ENCODE results near the gene INPP5K. TPM values are rescaled to one million over a fixed set of nuclear protein-coding genes. Genes with fewer than 3 reads are reported as not detected.

Gene INPP5K
- total RNA-seq, 1 experiment from 2014 or later, result 26.2 TPM

DNA sequence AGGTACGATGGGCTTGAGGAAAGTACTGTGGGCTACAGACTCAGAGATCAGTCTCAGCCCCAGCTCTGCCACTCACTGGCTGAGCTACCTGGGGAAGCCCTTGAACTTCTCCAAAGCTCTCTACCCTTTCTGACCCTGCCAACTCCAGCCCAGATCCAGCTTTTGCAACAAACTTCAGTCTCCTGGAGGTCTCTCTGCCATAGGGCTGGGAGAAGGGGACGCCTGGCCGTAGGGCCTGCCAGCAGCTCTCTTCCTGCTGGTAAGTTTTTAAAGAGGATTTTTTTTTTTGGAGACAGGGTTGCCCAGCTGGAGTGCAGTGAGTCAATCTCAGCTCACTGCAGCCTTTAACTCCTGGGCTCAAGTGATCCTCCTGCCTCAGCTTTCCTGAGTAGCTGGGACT, 11.5 kb downstream of the INPP5K start:
- Histone ChIP-seq H3K36me3 (ENCODE audit: insufficient read depth, low read length, poor library complexity, severe bottlenecking) (no peaks in the 10 kb centered on the region), H3K9me3 (ENCODE audit: low read depth, low read length, poor library complexity, severe bottlenecking) (no peaks in the 10 kb centered on the region), H3K4me3 (ENCODE audit: low read depth, low read length, poor library complexity, severe bottlenecking) (no peak overlapping the region), H3K27ac (ENCODE audit: low read depth, low read length, poor library complexity, severe bottlenecking) (no peak overlapping the region), H3K27me3 (replicated peaks; ENCODE audit: insufficient read depth, low read depth, low read length, poor library complexity) (no peaks in the 10 kb centered on the region), H3K4me1 (ENCODE audit: insufficient read depth, low read length, poor library complexity, severe bottlenecking) (no peaks in the 10 kb centered on the region)
- no TSS peak for BruUV-seq (replicated peaks)
- intact Hi-C loops (cut with micrococcal nuclease; ENCODE audit: unreplicated experiment), result no loop called here
- TF ChIP-seq EZH2 (IDR thresholded peaks at IDR 0.05; ENCODE audit: borderline replicate concordance, low read depth, low read length, poor library complexity, severe bottlenecking), result no peak
- TF ChIP-seq, protein P1, sequence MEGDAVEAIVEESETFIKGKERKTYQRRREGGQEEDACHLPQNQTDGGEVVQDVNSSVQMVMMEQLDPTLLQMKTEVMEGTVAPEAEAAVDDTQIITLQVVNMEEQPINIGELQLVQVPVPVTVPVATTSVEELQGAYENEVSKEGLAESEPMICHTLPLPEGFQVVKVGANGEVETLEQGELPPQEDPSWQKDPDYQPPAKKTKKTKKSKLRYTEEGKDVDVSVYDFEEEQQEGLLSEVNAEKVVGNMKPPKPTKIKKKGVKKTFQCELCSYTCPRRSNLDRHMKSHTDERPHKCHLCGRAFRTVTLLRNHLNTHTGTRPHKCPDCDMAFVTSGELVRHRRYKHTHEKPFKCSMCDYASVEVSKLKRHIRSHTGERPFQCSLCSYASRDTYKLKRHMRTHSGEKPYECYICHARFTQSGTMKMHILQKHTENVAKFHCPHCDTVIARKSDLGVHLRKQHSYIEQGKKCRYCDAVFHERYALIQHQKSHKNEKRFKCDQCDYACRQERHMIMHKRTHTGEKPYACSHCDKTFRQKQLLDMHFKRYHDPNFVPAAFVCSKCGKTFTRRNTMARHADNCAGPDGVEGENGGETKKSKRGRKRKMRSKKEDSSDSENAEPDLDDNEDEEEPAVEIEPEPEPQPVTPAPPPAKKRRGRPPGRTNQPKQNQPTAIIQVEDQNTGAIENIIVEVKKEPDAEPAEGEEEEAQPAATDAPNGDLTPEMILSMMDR (conservative IDR thresholded peaks at IDR 0.05; ENCODE audit: low read depth, low read length), result no peak
- CTCF ChIA-PET, result interaction anchor here (1.0 kb wide), 1 partner anchor 140 kb away, joined by 3 read pairs; no protein-coding TSS in a partner anchor
- DNase-seq (ENCODE audit: low spot score), result no peak
- POLR2A ChIA-PET (ENCODE audit: low non-redundant PET), result no interaction called here

DNA sequence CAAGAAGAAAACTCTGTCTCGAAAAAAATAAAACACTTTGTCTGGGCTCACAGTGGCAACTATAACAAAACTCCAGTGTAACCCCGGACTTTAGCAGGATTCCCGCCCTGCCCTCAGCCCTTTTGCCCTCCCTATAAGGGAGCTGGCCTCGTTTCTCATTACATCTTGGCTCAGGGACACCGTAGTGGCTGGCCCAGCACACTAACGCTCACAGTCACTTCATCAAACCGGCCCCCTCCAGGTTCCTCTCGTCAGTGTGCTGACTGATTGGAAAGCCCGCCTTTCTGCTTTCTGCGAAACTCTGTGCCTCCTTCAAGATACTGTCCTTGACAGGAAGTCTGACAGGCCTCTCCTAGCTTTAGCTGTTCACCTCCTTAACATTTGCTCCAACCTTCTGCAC, 12.7 kb downstream of the INPP5K start:
- no TSS peak for BruUV-seq (replicated peaks)
- H3K4me1 ChIP-seq (ENCODE audit: insufficient read depth, low read length, poor library complexity, severe bottlenecking), result no peaks in the 10 kb centered on the region
- POLR2A ChIA-PET (ENCODE audit: low non-redundant PET), result interaction anchor here (0.6 kb wide), 1 partner anchor 184 kb away, joined by 12 read pairs; no protein-coding TSS in a partner anchor
- no peaks in the 10 kb centered on the region for H3K27me3 ChIP-seq (replicated peaks; ENCODE audit: insufficient read depth, low read depth, low read length, poor library complexity)
- no peak for DNase-seq (ENCODE audit: low spot score)
- no peaks in the 10 kb centered on the region for H3K9me3 ChIP-seq (ENCODE audit: low read depth, low read length, poor library complexity, severe bottlenecking)
- H3K4me3 ChIP-seq (ENCODE audit: low read depth, low read length, poor library complexity, severe bottlenecking), result no peak overlapping the region
- H3K27ac ChIP-seq (ENCODE audit: low read depth, low read length, poor library complexity, severe bottlenecking), result no peak overlapping the region
- intact Hi-C loops (cut with micrococcal nuclease; ENCODE audit: unreplicated experiment), result no loop called here
- TF ChIP-seq, protein P1 (conservative IDR thresholded peaks at IDR 0.05; ENCODE audit: low read depth, low read length), result no peak
- no peak for TF ChIP-seq EZH2 (IDR thresholded peaks at IDR 0.05; ENCODE audit: borderline replicate concordance, low read depth, low read length, poor library complexity, severe bottlenecking)
- CTCF ChIA-PET, result no interaction called here
- H3K36me3 ChIP-seq (ENCODE audit: insufficient read depth, low read length, poor library complexity, severe bottlenecking), result no peaks in the 10 kb centered on the region

DNA sequence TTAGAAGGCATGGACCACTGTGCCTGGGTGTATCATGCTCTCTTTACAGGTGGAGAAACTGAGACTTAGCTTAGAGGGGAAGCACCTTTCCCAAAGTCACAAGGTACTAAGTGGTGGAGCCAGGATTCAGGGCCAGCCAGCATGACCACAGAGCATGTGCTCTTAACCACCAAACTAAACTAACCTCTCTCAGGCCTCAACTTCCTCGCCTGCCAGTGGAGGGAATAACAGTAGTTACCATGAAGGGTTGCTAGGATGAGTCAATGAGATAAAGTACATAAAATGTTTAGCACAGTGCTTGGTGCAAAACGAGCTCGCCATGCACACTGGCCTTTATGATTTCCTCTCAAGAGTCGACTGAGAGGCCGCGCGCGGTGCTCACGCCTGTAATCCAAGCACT, 17.5 kb downstream of the INPP5K start:
- Histone ChIP-seq H3K27me3 (replicated peaks; ENCODE audit: insufficient read depth, low read depth, low read length, poor library complexity) (no peaks in the 10 kb centered on the region), H3K36me3 (ENCODE audit: insufficient read depth, low read length, poor library complexity, severe bottlenecking) (no peaks in the 10 kb centered on the region), H3K4me1 (ENCODE audit: insufficient read depth, low read length, poor library complexity, severe bottlenecking) (no peaks in the 10 kb centered on the region), H3K4me3 (ENCODE audit: low read depth, low read length, poor library complexity, severe bottlenecking) (no peak overlapping the region), H3K27ac (ENCODE audit: low read depth, low read length, poor library complexity, severe bottlenecking) (no peak overlapping the region), H3K9me3 (ENCODE audit: low read depth, low read length, poor library complexity, severe bottlenecking) (no peaks in the 10 kb centered on the region)
- ChIA-PET CTCF (no interaction called here), POLR2A (ENCODE audit: low non-redundant PET) (no interaction called here)
- no peak for TF ChIP-seq EZH2 (IDR thresholded peaks at IDR 0.05; ENCODE audit: borderline replicate concordance, low read depth, low read length, poor library complexity, severe bottlenecking)
- TF ChIP-seq, protein P1 (conservative IDR thresholded peaks at IDR 0.05; ENCODE audit: low read depth, low read length), result no peak
- BruUV-seq (replicated peaks), result no TSS peak
- no peak for DNase-seq (ENCODE audit: low spot score)
- intact Hi-C loops (cut with micrococcal nuclease; ENCODE audit: unreplicated experiment), result no loop called here

Data from A673 (cell line).